ENCODE data around the gene INF2.

DNA sequence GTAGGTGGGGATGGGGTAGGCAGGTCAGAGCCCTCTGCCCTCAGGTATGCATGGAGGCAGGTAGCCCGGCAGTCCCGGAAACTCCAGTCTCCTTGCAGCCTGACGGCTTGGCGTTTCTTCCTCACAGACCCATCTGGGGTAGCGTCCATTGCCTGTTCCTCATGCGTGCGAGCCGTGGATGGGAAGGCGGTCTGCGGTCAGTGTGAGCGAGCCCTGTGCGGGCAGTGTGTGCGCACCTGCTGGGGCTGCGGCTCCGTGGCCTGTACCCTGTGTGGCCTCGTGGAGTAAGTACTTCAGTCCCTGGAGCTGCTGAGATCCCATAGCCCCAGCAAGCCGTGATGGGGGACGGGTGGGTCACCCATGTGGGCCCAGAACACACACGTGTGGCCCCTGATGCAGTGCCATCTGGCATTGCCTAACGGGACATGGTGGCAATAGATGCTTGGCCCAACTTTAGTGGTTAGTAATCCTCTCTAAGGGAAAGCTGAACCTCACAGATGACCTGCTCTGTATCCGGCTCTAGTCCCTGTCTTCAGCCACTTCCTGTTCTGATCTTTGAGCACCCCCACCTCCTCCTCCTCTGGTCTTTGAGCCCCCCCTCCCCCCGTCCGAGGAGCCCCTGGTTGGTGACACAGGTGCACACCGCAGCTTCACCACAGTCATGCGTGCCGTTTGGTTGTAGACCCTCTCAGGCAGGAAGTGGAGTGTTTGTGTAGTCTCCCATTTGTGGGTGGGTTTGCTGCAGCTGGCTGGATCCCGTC lies 67.2 kb downstream of the INF2 start:
- TF ChIP-seq YY1 (IDR thresholded peaks at IDR 0.05) (no peak), TAF1 (conservative IDR thresholded peaks at IDR 0.05) (no peak), NR2F2 (IDR thresholded peaks at IDR 0.05) (no peak), ZBTB33 (IDR thresholded peaks at IDR 0.05) (no peak)
- TF ChIP-seq, protein P1, sequence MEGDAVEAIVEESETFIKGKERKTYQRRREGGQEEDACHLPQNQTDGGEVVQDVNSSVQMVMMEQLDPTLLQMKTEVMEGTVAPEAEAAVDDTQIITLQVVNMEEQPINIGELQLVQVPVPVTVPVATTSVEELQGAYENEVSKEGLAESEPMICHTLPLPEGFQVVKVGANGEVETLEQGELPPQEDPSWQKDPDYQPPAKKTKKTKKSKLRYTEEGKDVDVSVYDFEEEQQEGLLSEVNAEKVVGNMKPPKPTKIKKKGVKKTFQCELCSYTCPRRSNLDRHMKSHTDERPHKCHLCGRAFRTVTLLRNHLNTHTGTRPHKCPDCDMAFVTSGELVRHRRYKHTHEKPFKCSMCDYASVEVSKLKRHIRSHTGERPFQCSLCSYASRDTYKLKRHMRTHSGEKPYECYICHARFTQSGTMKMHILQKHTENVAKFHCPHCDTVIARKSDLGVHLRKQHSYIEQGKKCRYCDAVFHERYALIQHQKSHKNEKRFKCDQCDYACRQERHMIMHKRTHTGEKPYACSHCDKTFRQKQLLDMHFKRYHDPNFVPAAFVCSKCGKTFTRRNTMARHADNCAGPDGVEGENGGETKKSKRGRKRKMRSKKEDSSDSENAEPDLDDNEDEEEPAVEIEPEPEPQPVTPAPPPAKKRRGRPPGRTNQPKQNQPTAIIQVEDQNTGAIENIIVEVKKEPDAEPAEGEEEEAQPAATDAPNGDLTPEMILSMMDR (IDR thresholded peaks at IDR 0.05; ENCODE audit: low read depth, low read length, missing input control), result no peak
